ENCODE results near the gene NRF1. TPM values are rescaled to one million over a fixed set of nuclear protein-coding genes. Genes with fewer than 3 reads are reported as not detected.
"Not testable (repeated sequence)": the region's sequence is repeated elsewhere in the genome, so short reads cannot be mapped to it uniquely, and the experiment has no call there.

NRF1 gene
- total RNA-seq, 1 donor from 2014 or later, result 29.2 TPM

DNA sequence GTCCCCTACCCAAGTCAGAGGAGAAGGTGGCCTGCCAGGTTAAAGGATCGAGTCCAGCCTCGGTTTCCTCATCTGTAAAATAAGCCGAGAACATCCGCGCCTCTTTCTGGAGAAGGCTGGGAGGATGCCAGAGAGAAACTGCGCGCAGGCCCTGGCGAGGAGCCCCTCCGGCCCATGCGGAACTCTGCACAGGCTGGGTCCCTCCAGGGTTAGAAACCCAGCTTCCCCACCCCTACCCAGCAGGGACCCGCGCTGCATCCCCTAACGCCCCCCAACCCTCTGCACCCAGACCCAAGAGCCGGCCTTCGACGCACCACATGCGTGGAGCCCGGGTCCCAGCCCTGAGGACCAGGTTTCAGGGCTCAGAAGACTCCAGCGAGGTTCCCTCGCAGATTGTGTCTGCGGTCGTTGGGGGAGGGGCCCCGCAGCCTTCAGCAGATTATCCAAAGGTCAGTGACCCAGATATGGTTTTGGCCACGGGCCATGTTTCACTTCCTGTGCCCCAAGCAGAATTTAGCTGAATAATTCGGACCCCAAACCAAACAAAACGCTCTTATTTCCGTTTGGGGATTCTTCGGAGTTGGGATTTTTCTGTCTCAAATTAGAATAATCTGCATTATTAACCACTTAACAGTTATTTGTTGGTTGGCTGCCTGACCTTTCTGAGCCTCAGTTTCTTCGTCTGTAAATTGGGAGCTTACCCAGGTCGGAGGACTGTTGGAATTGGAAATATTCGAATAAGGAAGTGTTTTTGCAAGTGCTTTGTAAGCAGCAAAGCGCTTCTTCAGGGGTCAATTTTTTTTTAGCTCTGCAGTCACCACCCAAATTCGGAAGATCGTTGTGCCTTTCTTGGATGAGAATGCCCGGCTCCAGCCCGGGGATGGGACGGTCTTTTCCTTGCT, 173.5 kb downstream of the NRF1 start:
- ATAC-seq (no peak), DNase-seq (ENCODE audit: low spot score) (no peak)
- intact Hi-C loops (cut with DNase I), result no loop called here

DNA sequence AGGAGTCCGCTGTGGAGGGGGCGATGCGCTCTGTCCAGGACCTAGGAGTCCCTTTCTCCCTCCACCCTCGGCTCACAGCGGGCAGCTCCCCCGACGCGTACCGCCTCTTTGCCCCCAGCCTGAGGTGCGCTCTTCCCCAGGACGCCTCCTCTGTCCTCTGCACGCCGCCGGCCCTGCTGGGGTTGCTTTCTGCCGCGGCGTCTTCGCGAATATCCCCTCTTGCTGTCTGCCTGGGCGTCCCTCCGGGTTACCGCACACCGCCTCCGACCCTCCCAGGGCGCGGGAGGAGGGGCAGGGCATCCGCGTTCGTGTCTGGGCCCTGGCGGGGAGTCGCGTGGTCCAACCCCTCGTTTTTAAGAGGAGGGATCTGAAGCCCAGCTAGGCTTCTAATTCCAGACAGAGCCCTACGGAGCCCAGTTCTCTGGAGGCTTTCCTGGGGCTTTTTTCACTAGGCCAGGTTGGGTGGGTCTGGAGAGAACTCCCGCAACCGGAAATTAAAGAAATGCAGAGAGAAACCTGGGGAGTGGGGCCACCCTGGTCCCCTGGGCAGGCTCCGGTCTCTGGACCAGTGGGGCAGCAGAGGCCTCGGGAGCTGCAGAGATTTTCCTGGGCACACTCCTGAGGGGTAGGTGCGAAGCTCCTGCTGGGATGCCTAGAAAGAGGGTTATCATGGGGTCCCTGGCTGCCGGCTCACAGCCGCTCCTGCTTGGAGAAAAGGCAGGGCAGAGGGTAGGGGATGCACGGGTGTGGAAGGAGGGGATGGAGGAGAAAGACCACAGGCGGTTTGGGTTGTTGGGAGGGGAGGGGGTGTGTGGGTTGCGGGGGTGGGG, 174.4 kb downstream of the NRF1 start:
- intact Hi-C loops (cut with DNase I), result no loop called here
- peak; percentile 20 for ATAC-seq
- no peak for DNase-seq (ENCODE audit: low spot score)

DNA sequence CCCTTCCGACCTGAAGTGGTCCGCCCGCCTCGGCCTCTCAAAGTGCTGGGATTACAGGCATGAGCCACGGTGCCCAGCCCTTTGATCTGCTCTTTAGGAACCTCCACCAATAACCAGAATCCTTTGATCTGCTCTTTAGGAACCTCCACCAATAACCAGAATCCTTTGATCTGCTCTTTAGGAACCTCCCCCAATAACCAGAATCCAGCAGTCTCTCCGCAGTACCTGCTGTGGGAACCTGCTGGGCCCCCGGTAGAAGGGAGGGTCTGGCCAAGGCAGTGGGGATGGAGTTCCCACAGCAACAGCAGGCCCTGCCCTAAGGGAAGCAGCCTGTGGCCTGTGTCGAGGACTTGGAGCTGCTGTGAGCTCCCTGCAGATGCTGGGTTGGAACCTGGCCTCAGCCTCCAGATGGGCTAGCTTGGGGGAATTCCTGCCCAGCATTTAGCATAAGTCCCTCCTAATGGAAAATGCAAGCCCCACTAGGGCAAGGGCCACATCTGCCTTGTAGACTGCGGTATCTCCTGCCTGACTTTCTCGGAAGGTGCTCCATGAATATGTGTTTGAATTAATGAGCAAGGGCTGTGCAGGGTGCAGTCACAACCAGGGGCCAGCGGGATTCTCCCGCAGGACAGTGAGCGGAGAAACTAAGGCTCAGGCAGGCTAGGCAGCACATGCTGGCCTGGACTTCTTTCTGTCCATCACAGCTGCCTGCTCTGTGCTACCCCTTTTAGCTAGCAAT, 175.5 kb downstream of the NRF1 start:
- DNase-seq (ENCODE audit: low spot score) (no peak), ATAC-seq (no peak)
- intact Hi-C loops (cut with DNase I), result no loop called here

DNA sequence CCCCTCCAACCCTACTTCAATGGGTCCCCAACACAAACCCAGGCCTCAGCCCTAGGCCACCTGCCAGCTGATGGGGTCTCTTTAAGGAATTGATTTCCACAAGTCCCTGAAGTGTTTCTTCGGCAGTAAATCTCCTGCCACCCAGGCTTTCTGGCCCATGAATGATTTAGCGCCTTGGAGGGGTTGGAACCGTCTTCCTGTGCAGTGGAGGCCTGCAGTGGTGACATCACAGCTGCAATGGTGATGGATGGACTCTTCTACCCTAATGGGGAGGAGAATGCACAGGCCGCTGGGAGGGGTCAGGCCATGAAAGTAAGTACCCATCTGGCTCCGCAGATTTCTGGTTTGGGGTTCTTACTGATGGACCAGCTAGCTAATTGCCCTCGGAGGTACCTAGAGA, 177.5 kb downstream of the NRF1 start:
- intact Hi-C loops (cut with DNase I), result no loop called here
- DNase-seq (ENCODE audit: low spot score) (no peak), ATAC-seq (no peak)

DNA sequence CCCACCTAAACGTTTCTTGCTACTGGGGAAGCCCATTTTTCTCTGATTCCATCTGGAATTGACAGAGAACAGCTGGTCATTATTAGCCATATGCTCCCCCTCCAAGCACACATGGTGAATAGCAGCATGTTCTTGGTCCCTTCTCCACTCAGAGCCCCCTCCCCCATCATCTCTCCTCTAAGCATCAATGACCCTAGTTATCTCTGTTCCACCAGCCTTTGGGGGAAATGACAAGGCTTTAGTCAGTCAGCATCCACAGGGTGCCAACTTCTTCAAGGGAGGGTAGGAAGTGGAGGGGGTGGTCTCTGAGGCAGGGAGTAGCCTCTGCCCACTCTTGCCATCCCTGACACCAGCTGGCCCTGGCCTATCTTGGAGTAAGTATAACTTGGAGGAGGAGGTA, 178.1 kb downstream of the NRF1 start:
- DNase-seq (ENCODE audit: low spot score), result no peak
- no peak for ATAC-seq
- intact Hi-C loops (cut with DNase I), result no loop called here

DNA sequence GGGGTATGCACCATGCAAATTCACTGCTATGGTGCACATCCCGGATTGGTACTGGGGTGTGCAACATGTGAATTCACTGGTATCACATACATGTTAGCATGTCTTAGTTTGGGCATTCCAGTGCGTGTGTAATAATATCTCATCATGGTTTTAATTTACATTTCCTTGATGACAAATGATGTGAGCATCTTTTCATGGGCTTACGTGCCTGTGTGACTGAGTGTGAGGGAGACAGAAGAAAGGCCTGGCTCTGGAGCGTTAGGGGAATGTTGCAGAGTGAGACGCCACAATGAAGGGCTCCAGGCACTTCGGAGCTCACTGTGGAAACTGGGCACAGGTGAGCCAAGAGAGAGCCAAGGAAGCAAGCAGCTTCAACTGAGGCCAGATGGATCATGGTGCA, 178.6 kb downstream of the NRF1 start:
- ATAC-seq, result no peak
- intact Hi-C loops (cut with DNase I), result no loop called here

DNA sequence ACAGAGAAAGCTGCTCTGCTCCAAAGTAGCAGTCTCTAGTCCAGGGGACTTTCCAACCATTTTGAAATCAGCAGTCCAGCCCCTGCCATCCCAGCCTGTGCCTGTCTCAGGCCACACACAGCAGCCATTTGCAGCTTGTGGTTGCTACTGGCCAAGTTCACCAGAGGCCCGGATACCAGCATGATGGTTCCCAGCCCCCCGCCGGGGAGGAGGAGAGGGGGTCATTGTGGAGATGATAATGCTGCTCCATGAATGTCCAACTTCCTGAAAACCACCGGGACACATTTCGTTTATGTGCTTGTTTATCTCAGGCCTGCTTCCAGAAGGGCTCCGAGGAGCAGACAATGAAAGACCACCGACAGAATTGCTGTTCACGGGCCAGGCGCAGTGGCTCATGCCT, 181.2 kb downstream of the NRF1 start:
- ATAC-seq (no peak), DNase-seq (ENCODE audit: low spot score) (no peak)
- intact Hi-C loops (cut with DNase I), result no loop called here

More for the DNA sequence above, 178.6 kb downstream of the NRF1 start:
- no peak for DNase-seq (ENCODE audit: low spot score)

DNA sequence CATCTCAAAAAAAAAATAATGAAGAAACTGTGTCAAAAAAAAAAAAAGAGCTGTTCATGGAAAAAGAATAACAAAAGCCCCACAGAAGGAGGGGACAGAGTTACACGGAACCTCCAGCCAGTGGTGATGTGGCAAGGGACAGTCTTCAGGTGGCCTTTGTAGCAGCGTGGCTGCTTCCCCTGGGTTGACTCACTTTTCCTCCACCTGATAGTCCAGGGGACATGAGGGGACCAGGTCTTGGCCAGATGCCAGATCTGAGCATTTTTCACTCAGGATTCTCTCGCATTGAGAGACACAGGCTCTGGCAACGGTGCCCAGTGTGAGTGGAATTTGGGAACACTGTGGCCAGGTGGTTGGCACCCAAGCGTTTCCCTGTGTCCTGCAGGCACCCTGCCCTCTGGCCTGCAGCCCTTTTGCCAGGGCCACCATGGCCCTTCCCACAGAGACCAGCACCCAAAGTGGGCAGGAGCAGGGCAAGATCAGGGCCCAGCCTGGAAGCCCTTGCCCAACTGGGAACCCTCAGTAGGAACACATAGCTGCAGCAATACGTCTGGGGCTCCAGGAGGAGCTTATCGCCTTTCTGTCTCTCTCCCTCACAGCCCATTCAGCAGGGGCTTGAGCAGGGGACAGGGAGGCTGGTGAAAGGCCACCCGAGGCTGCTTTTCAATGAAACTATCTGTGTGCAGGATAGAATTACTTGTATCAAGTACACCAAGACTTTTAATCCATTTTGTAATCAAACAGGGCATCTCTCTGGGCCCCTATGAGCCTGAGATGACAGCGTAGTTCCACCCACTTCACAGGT, 182.2 kb downstream of the NRF1 start:
- ATAC-seq (no peak), DNase-seq (ENCODE audit: low spot score) (no peak)
- intact Hi-C loops (cut with DNase I), result no loop called here

DNA sequence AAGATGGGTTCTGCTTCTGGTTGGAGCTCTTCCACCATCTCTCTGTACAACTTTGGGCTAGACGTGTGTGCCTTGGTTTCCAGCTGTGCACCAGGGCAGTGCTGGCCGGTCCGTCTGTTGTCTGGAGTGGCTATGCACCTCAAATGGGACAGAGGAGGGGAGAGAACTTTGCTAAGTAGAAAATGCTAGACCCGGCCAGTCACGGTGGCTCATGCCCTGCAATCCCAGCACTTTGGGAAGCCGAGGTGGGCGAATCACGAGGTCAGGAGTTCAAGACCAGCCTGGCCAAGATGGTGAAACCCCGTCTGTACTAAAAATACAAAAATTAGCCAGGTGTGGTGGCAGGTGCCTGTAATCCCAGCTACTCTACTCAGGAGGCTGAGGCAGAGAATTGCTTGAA, 182.9 kb downstream of the NRF1 start:
- intact Hi-C loops (cut with DNase I); ATAC-seq; DNase-seq (ENCODE audit: low spot score): not testable (repeated sequence)

DNA sequence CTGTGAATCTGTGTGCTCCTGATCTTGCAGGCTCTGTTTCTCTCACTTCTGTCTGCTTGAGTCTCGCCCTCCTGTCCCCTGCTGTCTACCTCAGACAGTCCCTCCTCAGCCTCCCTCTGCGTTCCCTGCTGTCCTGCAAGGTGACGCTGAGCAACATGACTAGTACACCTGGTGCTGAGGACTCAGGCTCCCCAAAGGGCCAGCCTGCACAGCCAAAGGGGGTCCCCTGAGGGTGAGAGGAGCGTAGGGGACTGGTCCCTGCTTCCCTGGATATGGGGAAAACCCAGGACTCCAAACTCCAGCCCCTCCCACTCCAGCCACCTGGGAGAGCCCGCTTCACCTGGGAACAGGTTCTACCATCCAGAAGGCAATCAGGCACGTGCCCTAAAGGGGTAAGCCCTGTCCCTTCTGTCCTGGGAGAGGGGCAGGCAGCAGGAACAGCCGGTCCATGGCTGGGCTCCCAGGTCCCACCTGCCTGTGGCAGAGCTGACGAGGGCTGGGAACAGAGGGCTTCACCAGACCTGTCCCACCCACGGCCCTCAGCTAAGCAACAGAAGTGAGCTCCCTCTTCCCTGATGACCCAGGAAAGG, 184.8 kb downstream of the NRF1 start:
- intact Hi-C loops (cut with DNase I), result no loop called here
- no peak for ATAC-seq
- no peak for DNase-seq (ENCODE audit: low spot score)

DNA sequence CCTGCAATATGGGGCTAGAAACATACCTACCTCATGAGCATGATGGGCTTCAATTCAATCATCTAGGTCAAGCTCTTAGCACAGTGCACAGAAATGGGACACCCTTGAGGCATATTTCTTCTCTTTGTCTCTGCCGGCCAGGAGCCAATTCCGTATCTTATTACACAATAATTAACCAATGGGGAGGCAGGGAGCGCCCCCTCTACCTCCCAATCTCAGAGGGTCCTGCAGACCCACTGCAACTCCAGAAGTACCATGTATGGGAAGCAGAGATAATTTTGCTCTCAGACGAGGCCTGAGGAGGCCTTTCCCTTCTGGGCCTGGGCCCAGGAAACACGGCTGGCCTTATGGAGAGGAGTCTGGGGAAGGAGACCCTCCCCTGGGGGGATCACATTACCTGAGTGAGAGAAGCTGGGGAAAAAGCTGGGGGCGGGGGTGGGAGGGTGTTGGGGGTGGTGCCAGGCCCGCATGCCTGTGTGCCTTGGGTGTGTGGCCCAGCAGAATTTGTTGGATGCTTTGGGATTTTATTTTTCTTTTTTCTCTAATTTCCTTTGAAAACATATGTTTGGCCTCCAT, 185.8 kb downstream of the NRF1 start:
- intact Hi-C loops (cut with DNase I), result no loop called here
- DNase-seq (ENCODE audit: low spot score), result no peak
- no peak for ATAC-seq

DNA sequence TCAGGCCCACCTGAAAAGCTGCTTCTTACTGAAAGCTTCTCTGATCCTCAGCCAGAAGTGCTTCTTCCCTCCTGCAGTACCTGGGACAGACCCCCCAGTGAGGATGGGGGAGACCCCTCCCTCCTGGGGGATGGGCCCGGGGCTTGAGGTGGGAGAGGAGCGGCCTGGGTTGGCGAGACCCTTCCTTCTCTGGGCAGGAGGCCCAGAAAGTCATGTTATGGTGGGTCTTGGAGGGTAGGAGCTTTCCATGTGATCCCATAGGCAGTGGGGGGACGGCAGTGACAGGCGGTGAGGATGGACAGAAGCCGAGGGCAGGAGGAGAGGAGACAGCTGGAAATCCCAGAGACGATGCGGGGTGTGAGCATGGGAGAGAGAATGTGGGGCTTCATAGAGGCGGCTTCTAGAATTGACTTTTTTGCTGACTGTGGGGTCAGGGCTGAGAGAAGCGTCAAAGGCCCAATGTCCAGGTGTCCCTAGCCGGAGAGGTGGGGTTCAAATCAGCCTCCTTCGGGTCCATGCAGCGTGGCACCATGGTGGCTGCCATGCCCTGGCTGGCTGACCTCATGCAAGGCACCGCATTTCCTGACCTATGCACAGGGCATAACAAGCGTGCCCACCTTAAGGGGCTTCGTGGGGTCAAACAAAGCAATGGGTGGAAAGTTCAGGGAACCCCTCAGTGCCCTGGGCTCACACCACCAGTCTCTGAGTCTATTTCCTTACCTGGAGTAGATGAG, 187.3 kb downstream of the NRF1 start:
- no peak for DNase-seq (ENCODE audit: low spot score)
- intact Hi-C loops (cut with DNase I), result no loop called here

DNA sequence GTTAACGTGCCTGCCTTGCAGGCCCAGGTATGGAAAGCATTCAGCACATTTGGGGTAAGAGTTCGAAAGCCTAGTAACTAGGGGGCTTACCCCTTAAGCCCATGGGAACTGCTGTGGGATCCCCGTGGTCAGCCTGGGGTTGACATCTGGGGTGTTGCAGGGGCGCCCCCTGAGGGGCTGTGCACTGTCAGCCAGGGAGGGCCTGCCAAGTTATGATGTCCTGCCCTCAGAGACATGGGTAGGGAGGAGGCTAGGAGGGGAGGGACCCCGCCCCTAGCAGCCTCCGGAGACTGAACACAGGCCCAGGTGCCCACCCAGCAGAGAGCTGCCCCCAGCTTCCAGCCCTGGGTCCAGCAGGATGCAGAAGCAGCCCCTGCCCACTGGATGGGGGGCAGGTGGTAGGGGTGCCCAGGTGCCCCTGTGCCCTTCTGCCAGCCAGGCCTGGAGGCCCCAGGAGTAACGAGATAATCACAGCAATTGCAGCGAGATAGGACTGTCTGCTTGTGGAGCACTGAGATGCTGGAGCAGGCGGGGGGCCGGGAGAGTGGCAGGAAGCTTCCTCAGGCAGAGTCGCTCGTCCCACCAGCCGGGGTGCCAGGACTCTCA, 187.9 kb downstream of the NRF1 start:
- ATAC-seq, result no peak
- intact Hi-C loops (cut with DNase I), result no loop called here
- DNase-seq (ENCODE audit: low spot score), result no peak

More for the DNA sequence above, 187.3 kb downstream of the NRF1 start:
- ATAC-seq, result no peak

DNA sequence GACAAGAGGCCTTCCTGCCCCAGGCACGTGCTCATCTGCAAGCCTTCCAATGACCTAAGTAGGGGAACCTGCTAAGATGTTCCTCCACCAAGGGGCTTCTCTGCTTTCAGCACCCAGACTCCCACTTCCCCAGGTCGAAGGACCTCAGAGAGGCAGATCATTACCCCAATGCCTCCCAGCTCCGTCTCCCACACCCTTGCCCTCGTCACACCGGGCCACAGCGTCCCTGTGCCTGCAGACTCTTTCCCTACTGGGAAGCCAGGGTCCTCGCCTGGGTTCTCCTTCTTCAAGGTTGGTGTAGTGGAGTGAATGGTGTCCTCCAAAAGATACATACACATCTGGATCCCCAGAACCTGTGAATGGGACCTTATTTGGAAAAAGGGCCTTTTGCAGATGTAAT, 189.4 kb downstream of the NRF1 start:
- intact Hi-C loops (cut with DNase I), result no loop called here
- DNase-seq (ENCODE audit: low spot score) (no peak), ATAC-seq (no peak)

DNA sequence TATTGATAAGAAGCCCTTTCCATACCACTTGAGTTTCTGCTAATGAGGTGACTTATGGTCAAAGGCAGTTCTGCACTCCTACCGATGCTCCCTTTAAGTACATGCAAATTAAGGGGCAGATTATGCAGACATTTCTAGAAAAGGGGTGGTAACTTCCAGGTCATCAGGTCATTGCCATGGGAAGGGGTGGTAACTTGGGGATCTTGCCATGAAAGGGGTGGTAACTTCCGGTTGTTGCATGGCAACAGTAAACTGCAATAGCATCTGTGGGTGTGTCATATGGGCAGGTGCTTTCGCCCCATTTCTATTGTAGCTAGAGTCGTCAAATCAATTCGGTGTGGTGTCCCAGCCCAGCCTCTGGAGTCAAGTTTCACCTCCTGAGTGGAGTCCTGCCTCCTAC, 190.4 kb downstream of the NRF1 start:
- intact Hi-C loops (cut with DNase I), result no loop called here
- no peak for DNase-seq (ENCODE audit: low spot score)
- no peak for ATAC-seq

DNA sequence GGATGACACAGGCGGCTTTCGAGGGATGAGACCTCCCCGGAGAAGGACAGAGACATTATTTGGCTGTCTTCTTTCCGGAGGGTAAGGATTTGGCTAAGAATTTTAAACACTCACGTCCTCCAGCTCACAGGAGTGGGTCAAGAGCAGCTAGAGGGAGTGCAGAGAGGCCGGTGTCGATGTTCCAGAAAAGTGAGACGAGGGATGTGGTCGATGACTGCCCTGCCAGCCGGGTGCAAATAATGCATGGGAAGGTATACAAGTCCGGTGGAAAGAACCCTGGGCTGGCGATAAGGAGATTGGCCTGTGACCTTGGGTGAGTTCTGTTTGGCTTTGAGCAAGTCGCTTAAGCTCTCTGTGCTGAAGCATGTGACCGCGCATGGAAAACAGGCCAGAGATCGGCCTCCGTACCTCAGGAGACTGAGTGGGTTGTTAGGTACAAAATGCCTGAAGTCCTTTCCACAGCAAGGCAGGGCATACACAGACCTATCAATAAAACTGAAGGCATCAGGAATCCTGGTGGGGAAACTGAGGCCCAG, 192.1 kb downstream of the NRF1 start:
- DNase-seq (ENCODE audit: low spot score) (no peak), ATAC-seq (no peak)

More for the DNA sequence above, 192.1 kb downstream of the NRF1 start:
- intact Hi-C loops (cut with DNase I), result no loop called here
